Thoracic aorta (tissue), 2 donors: ENCODE results near the gene TMPRSS11E. TPM values are rescaled to one million over a fixed set of nuclear protein-coding genes. Genes with fewer than 3 reads are reported as not detected.

Experiments
- ATAC-seq: fragments of 150-250 bp; one replicate; pipeline ENCODE4 v1.8.0; 2017; ENCODE audit warnings: low read depth; ENCODE audit not compliant: insufficient number of reproducible peaks, low FRiP score
- DNase-seq: peaks from one replicate; pipeline ENCODE4 v3.0.0-alpha.2; 2020; ENCODE audit warnings: low spot score
- H3K27ac ChIP-seq, 2 donors: fragments of 200-600 bp; sonication (generic); 1 replicate in 1 of 2; 2 replicates in 1 of 2; pipeline ENCODE4 v1.5.1; 2016; ENCODE audit warnings: mild to moderate bottlenecking in 2 of 2, moderate library complexity in 2 of 2
- H3K27me3 ChIP-seq: fragments of 200-600 bp; sonication (generic); replicated peaks from 2 replicates; pipeline ENCODE4 v1.6.0; 2016; ENCODE audit warnings: mild to moderate bottlenecking; ENCODE audit not compliant: insufficient read depth
- H3K36me3 ChIP-seq: fragments of 200-600 bp; sonication (generic); one replicate; pipeline ENCODE4 v1.5.1; 2016
- H3K4me1 ChIP-seq, 2 donors: fragments of 200-600 bp; sonication (generic); 1 replicate in 1 of 2; 2 replicates in 1 of 2; pipeline versions ENCODE4 v1.5.1 to v1.6.0; 2016; ENCODE audit warnings: low read depth in 2 of 2, mild to moderate bottlenecking in 1 of 2; ENCODE audit not compliant: control insufficient read depth in 1 of 2
- H3K4me3 ChIP-seq: fragments of 200-600 bp; sonication (generic); 2 replicates; pipeline ENCODE4 v1.5.1; 2016; ENCODE audit warnings: mild to moderate bottlenecking
- H3K9me3 ChIP-seq: fragments of 200-600 bp; sonication (generic); 2 replicates; pipeline ENCODE4 v1.5.1; 2016
- total RNA-seq, 2 donors: library from RNA; depleted of rRNA; stranded (reverse); fragments of >200 nt; gene quantifications; one replicate each; pipeline versions ENCODE4 v1.1.0 to v1.2.3, GENCODE V29; 2016
- TF ChIP-seq, protein P1 (sequence below): fragments of 200-600 bp; sonication (generic); IDR thresholded peaks from one replicate; pipeline ENCODE4 v1.5.1; 2019; ENCODE audit warnings: antibody characterized with exemption

Gene TMPRSS11E
- total RNA-seq, 2 donors from 2014 or later = not detected

DNA sequence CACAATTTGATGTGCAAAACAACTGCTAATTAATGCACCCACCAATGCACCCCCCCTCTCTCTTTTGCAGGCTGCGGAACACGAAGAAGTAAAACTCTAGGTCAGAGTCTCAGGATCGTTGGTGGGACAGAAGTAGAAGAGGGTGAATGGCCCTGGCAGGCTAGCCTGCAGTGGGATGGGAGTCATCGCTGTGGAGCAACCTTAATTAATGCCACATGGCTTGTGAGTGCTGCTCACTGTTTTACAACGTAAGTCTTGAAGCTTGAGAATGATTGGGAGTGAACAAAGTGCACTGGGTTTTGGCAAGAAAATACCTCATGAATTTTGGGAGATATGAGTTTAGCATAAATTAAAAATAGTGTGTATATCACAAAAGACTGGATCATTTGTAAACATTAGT is 28.9 kb downstream of the TMPRSS11E start:
- H3K9me3 ChIP-seq = no peaks in the 10 kb centered on the region
- no peak overlapping the region for H3K27ac ChIP-seq
- no peak for ATAC-seq
- no peaks in the 10 kb centered on the region for H3K4me1 ChIP-seq
- DNase-seq = no peak
- H3K4me3 ChIP-seq = no peak overlapping the region
- H3K27me3 ChIP-seq = no peaks in the 10 kb centered on the region
- H3K36me3 ChIP-seq = no peaks in the 10 kb centered on the region
- TF ChIP-seq, protein P1, sequence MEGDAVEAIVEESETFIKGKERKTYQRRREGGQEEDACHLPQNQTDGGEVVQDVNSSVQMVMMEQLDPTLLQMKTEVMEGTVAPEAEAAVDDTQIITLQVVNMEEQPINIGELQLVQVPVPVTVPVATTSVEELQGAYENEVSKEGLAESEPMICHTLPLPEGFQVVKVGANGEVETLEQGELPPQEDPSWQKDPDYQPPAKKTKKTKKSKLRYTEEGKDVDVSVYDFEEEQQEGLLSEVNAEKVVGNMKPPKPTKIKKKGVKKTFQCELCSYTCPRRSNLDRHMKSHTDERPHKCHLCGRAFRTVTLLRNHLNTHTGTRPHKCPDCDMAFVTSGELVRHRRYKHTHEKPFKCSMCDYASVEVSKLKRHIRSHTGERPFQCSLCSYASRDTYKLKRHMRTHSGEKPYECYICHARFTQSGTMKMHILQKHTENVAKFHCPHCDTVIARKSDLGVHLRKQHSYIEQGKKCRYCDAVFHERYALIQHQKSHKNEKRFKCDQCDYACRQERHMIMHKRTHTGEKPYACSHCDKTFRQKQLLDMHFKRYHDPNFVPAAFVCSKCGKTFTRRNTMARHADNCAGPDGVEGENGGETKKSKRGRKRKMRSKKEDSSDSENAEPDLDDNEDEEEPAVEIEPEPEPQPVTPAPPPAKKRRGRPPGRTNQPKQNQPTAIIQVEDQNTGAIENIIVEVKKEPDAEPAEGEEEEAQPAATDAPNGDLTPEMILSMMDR = no peak

DNA sequence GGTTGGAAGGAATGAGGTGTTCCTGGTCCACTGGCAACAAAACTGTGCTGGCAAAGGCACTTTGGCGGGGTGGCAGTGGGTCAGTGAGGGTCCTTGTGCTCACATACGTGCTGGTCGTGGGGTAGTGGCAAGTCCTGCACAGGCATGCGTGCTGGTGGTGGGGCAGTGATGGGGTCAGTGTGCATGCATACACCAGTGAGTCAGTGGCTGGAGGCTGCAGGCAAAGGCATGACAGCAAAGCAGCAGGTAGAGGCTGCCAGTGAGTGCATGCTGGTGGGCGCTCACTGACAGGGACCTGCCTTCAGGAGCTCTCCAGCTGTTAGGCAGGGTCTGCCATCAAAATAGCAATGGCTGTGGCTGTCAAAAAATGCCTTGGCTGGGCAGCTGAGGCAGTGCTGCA is 42.1 kb downstream of the TMPRSS11E start:
- no peak overlapping the region for H3K4me3 ChIP-seq
- H3K9me3 ChIP-seq = no peaks in the 10 kb centered on the region
- H3K27me3 ChIP-seq = no peaks in the 10 kb centered on the region
- H3K27ac ChIP-seq = no peak overlapping the region
- H3K36me3 ChIP-seq = no peaks in the 10 kb centered on the region
- TF ChIP-seq, protein P1 = no peak
- DNase-seq = no peak
- ATAC-seq = no peak
- H3K4me1 ChIP-seq = no peaks in the 10 kb centered on the region

DNA sequence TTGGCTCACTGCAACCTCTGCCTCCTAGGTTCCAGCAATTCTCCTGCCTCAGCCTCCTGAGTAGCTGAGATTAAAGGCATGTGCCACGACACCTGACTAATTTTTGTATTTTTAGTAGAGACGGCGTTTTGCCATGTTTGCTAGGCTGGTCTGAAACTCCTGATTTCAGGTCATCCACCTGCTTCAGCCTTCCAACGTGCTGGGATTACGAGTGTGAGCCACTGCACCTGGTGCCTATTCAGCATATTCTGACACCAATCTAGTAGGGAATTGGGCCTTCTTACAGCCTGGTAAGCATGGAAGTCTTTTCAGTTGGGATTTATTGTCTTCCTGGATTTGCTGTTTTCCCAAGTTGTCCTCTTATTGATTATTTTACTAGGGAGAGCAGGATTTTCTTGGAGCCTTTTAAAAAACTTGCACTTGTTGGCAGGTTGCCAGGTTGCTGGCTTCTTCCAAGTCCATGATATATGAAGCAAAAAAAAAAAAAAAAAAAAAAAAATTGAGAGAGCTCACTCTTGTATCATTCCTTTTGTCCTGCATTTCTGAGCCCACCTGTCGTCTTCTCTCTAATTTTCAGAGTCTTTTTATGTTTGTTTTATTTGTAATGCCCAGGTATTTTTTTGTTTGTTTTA is 43.7 kb downstream of the TMPRSS11E start:
- Histone ChIP-seq H3K27me3 (no peaks in the 10 kb centered on the region), H3K27ac (no peak overlapping the region), H3K4me3 (no peak overlapping the region), H3K9me3 (no peaks in the 10 kb centered on the region), H3K4me1 (peaks cover 0 to 4% of the 10 kb centered on the region in 2 donors), H3K36me3 (no peaks in the 10 kb centered on the region)
- ATAC-seq = no peak
- TF ChIP-seq, protein P1 = no peak
- no peak for DNase-seq

DNA sequence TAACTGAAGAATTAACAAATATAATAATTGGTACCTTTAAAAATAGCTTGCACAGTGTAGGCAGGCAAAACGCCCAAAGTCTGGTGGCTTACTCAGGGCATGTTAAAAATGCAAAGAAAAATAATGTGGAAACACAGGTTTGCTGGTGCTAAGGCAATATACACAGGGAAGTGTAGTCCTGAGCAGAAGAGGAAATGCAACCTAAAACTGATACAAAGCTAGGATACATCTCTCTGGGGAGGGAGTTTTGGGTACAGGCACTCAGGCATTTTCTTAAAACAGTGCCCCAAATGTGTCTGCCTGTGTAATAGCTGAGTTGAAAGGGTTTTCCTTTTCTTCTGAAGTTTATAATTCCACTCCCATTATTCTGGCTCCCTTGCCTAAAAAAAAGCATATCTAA is 47.4 kb downstream of the TMPRSS11E start:
- Histone ChIP-seq H3K36me3 (no peaks in the 10 kb centered on the region), H3K9me3 (no peaks in the 10 kb centered on the region), H3K4me3 (no peak overlapping the region), H3K4me1 (peaks cover 0 to 4% of the 10 kb centered on the region in 2 donors), H3K27ac (no peak overlapping the region), H3K27me3 (no peaks in the 10 kb centered on the region)
- no peak for DNase-seq
- TF ChIP-seq, protein P1 = no peak
- ATAC-seq = no peak

DNA sequence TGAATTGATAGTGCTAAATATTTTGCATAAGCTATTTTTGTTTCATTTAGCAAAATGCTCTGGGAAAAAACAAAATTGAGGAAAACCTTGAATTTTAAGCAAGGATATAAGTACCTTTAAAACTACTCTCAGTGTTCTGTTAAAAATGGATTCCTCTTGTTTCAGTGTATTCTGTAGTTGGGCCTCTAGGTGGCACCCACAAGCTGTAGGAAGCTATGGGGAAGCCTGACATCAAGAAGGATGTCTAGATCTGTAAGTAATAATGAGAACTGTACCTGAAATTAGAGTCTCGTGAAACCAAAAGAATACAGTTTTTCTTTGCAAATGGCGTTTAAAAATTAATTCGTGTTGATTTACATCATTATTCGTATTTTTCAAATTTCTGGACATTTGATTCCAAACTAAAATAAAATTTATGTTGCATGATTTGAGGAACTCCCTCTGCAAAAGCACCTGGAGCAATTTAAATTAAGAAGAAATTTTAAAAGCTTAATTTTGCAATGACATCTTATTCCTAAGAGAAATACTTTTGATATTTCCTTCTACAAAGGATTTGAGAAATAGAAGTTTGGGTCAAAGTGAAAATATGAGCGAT is 51.2 kb downstream of the TMPRSS11E start:
- Histone ChIP-seq H3K36me3 (no peaks in the 10 kb centered on the region), H3K27ac (no peak overlapping the region), H3K4me1 (peaks cover 0 to 4% of the 10 kb centered on the region in 2 donors), H3K9me3 (no peaks in the 10 kb centered on the region), H3K27me3 (no peaks in the 10 kb centered on the region), H3K4me3 (no peak overlapping the region)
- ATAC-seq (no peak), DNase-seq (no peak)
- TF ChIP-seq, protein P1 = peak; percentile 63
